Measurements from ENCODE around the gene B4GALT5. TPM values are rescaled to one million over a fixed set of nuclear protein-coding genes. Genes with fewer than 3 reads are reported as not detected.
"Not testable (repeated sequence)": the region's sequence is repeated elsewhere in the genome, so short reads cannot be mapped to it uniquely, and the experiment has no call there.

Gene B4GALT5
- total and polyA plus RNA-seq, 10 donors = 3.9 to 79.0 (median 52.3) TPM

DNA sequence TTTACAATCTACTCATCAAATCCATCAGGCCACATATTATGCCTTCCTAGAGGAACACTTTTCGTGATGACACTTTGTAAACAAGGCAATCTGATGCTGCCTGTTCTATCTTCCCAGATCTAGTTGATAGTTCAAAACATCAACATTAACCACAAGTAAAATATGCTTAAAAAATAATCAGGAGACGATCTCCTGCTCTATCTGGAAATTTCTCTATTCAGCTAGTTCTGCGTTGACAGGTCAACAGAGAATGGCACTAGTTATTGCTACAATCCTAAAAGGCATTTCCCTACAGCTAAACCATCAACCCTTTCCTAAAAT, 2.1 kb downstream of the B4GALT5 start:
- no peak for DNase-seq
- H3K27me3 ChIP-seq (replicated peaks in 1 of 7) = no peaks in the 10 kb centered on the region
- peak overlapping the region in 7 of 8 donors; percentile 91 to 99 (median 95) for H3K27ac ChIP-seq
- TF ChIP-seq, protein P1, sequence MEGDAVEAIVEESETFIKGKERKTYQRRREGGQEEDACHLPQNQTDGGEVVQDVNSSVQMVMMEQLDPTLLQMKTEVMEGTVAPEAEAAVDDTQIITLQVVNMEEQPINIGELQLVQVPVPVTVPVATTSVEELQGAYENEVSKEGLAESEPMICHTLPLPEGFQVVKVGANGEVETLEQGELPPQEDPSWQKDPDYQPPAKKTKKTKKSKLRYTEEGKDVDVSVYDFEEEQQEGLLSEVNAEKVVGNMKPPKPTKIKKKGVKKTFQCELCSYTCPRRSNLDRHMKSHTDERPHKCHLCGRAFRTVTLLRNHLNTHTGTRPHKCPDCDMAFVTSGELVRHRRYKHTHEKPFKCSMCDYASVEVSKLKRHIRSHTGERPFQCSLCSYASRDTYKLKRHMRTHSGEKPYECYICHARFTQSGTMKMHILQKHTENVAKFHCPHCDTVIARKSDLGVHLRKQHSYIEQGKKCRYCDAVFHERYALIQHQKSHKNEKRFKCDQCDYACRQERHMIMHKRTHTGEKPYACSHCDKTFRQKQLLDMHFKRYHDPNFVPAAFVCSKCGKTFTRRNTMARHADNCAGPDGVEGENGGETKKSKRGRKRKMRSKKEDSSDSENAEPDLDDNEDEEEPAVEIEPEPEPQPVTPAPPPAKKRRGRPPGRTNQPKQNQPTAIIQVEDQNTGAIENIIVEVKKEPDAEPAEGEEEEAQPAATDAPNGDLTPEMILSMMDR (IDR thresholded peaks at IDR 0.05 in 8 of 11, conservative IDR thresholded peaks at IDR 0.05 in 3 of 11) = no peak
- no peak for TF ChIP-seq POLR2AphosphoS5 (IDR thresholded peaks at IDR 0.05)
- TF ChIP-seq POLR2A (IDR thresholded peaks at IDR 0.05) = no peak
- 33 to 63% (median 52%) methylated on average over 3 of the region's 3 CpGs for WGBS, 5 donors
- H3K9me3 ChIP-seq = no peaks in the 10 kb centered on the region
- intact Hi-C loops (cut with DNase I; ENCODE audit: low total_unique reads) = loop anchor here (5.0 to 10.0 kb wide), 2 partner anchors 47 to 101 kb away; partner anchors contain the start of gene SLC9A8
- no peaks in the 10 kb centered on the region for H3K36me3 ChIP-seq
- H3K4me1 ChIP-seq = peaks cover 25 to 78% (median 63%) of the 10 kb centered on the region in 6 donors
- peak overlapping the region in 7 of 8 donors; percentile 87 to 95 (median 92) for H3K4me3 ChIP-seq

DNA sequence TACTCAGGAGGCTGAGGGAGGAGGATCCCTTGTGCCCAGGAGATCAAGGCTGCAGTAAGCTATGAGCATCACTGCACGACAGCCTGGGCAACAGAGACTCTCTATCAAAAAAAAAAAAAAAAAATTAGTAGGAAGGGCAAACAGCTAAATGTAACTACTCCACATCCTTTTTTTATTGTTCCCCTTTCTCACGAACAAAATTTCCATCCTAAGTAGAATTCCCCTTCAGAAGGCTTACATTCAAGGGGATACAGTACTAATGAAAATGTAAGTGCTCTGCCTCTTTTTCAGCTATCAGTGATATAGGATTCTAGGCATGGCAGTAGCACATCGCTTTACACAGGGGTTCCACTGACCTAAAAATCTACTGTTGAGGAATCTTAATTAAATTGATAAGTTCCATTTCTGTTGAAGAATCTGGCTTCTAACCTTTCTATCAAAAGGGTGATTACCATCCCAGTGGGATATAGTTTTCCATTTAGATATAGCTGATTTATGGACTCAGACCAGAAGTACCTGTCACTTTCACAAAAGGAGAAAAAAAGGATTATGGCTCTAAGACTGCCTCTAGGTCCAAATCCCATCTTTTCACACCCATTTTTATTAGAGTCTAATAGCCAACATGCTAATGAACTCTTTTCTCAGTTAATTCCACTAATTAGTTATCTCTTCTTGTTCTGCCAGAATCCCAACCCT, 2.6 kb downstream of the B4GALT5 start:
- Histone ChIP-seq H3K27ac (peak overlapping the region in 7 of 8 donors; percentile 91 to 99 (median 95)), H3K4me1 (peaks cover 25 to 84% (median 68%) of the 10 kb centered on the region in 6 donors), H3K27me3 (replicated peaks in 1 of 7) (no peaks in the 10 kb centered on the region), H3K36me3 (no peaks in the 10 kb centered on the region), H3K4me3 (peak overlapping the region in 5 of 8 donors; percentile 90 to 95 (median 92)), H3K9me3 (no peaks in the 10 kb centered on the region)
- no peak for DNase-seq
- intact Hi-C loops (cut with DNase I; ENCODE audit: low total_unique reads) = loop anchor here (5.0 to 10.0 kb wide), 2 partner anchors 46 to 101 kb away; partner anchors contain the start of gene SLC9A8
- TF ChIP-seq, protein P1 (IDR thresholded peaks at IDR 0.05 in 8 of 11, conservative IDR thresholded peaks at IDR 0.05 in 3 of 11) = no peak
- no peak for TF ChIP-seq POLR2A (IDR thresholded peaks at IDR 0.05)
- TF ChIP-seq POLR2AphosphoS5 (IDR thresholded peaks at IDR 0.05) = no peak
- 25 to 42% (median 35%) methylated on average over 3 of the region's 3 CpGs for WGBS, 5 donors

DNA sequence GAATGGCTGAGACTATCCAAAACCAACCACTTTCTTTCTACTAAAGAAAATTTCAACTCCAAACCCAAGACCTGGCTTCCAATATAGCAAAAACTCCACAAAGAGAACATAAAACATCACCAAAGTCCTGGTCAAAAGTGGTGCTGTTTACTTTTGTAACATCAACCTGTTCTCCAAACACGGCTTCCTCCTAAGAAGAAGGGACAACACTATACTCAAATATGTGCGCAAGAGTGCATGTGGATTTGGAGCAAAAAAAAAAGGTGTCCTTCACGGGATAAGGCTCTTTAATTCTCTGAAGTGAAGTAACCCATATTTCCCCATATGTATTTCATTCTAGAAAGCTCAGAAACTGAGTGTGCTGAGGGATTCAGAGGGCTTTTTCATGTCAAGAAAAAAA, 6.6 kb downstream of the B4GALT5 start:
- intact Hi-C loops (cut with DNase I; ENCODE audit: low total_unique reads) = no loop called here
- H3K4me1 ChIP-seq = peaks cover 23 to 98% (median 80%) of the 10 kb centered on the region in 6 donors
- no peaks in the 10 kb centered on the region for H3K27me3 ChIP-seq (replicated peaks in 1 of 7)
- peak overlapping the region in 6 of 8 donors; percentile 21 to 99 (median 57) for H3K27ac ChIP-seq
- DNase-seq = no peak
- 52 to 78% (median 72%) methylated on average over 3 of the region's 3 CpGs for WGBS, 5 donors
- TF ChIP-seq, protein P1 (IDR thresholded peaks at IDR 0.05 in 8 of 11, conservative IDR thresholded peaks at IDR 0.05 in 3 of 11) = no peak
- TF ChIP-seq POLR2A (IDR thresholded peaks at IDR 0.05) (no peak), POLR2AphosphoS5 (IDR thresholded peaks at IDR 0.05) (no peak)
- H3K36me3 ChIP-seq = no peaks in the 10 kb centered on the region
- no peak overlapping the region for H3K4me3 ChIP-seq
- no peaks in the 10 kb centered on the region for H3K9me3 ChIP-seq

DNA sequence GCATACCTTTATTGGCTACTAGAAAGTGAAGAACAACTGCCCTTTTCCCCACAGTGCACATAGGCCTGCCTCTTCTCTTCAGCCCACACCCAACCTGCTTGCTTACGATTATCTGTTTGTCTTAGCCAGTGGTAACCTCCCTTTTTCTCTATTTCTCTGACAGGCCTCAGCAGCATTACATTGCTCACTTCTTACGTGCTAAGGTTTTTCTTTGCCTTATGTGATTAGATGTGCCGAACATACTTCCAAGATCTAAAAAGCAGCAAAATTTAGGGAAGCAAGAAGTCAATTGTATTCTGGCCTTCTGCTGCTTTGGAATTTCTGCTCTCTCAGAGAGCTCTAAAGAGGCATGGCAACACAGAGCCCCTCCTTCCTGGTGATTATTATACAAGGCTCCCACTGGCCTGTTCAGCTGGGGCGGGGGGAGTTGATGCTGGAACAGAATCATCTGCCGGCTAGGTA, 7.0 kb downstream of the B4GALT5 start:
- H3K4me1 ChIP-seq = peaks cover 19 to 98% (median 79%) of the 10 kb centered on the region in 6 donors
- peak overlapping the region in 6 of 8 donors; percentile 21 to 99 (median 57) for H3K27ac ChIP-seq
- no peak for DNase-seq
- WGBS, 5 donors = 56 to 79% (median 61%) methylated on average over 5 of the region's 5 CpGs
- no peaks in the 10 kb centered on the region for H3K36me3 ChIP-seq
- no peak overlapping the region for H3K4me3 ChIP-seq
- H3K27me3 ChIP-seq (replicated peaks in 1 of 7) = no peaks in the 10 kb centered on the region
- intact Hi-C loops (cut with DNase I; ENCODE audit: low total_unique reads) = no loop called here
- no peaks in the 10 kb centered on the region for H3K9me3 ChIP-seq
- TF ChIP-seq, protein P1 (IDR thresholded peaks at IDR 0.05 in 8 of 11, conservative IDR thresholded peaks at IDR 0.05 in 3 of 11) = no peak
- no peak for TF ChIP-seq POLR2A (IDR thresholded peaks at IDR 0.05)
- no peak for TF ChIP-seq POLR2AphosphoS5 (IDR thresholded peaks at IDR 0.05)

DNA sequence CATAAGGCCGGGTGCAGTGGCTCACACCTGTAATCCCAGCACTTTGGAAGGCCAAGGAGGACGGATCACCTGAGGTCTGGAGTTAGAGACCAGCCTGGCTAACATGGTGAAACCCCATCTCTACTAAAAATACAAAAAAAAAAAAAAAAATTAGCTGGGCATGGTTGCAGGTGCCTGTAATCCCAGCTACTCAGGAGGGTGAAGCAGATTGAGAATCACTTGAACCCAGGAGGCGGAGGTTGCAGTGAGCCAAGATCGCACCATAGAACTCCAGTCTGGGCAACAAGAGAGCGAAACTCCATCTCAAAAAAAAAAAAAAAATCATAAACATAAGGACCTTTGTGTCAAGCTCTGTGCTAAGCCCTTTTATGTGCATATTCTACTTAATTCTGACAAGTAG, 7.8 kb downstream of the B4GALT5 start:
- 82 to 92% (median 84%) methylated on average over 5 of the region's 5 CpGs for WGBS, 5 donors
- H3K4me3 ChIP-seq; DNase-seq; H3K27me3 ChIP-seq (replicated peaks in 1 of 7); intact Hi-C loops (cut with DNase I; ENCODE audit: low total_unique reads); H3K36me3 ChIP-seq; H3K9me3 ChIP-seq: not testable (repeated sequence)
- Histone ChIP-seq H3K4me1 (peaks cover 17 to 98% (median 79%) of the 10 kb centered on the region in 6 donors), H3K27ac (peak overlapping the region in 6 of 8 donors; percentile 42 to 99 (median 57))

Data from spleen (tissue), 11 donors.